HAP-1 (cell line): Measurements from ENCODE around the gene HYOU1.
"Not testable (repeated sequence)": the region's sequence is repeated elsewhere in the genome, so short reads cannot be mapped to it uniquely, and the experiment has no call there.

Source experiments
- DNase-seq, 2 experiments: peaks; one replicate each; pipeline ENCODE4 v3.0.0-alpha.2; 2016 to 2020; ENCODE audit warnings: low spot score in 2 of 2
- H3K27me3 ChIP-seq: fragments of 250-450 bp; sonication (Bioruptor Pico); 2 replicates; pipeline ENCODE4 v1.5.1; 2020; ENCODE audit warnings: low read depth, mild to moderate bottlenecking, moderate library complexity
- H3K36me3 ChIP-seq: fragments of 250-450 bp; sonication (Bioruptor Pico); replicated peaks from 2 replicates; pipeline ENCODE4 v1.5.1; 2020; ENCODE audit warnings: mild to moderate bottlenecking
- H3K4me1 ChIP-seq: fragments of 250-450 bp; sonication (Bioruptor Pico); 2 replicates; pipeline ENCODE4 v1.5.1; 2020; ENCODE audit warnings: mild to moderate bottlenecking
- H3K4me3 ChIP-seq: fragments of 250-450 bp; sonication (Bioruptor Pico); 2 replicates; pipeline ENCODE4 v1.5.1; 2020; ENCODE audit warnings: mild to moderate bottlenecking, moderate library complexity
- H3K9me3 ChIP-seq: fragments of 250-450 bp; sonication (Bioruptor Pico); 2 replicates; pipeline ENCODE4 v1.5.1; 2020; ENCODE audit warnings: mild to moderate bottlenecking, moderate library complexity
- in situ Hi-C: fragments of 300-500 bp; cut with MboI; formaldehyde crosslinking; loops from 3 replicates; pipeline ENCODE4 v1.14.3; 2020; ENCODE audit warnings: low sequenced_read_pairs, inconsistent platforms, mixed read lengths

The HYOU1 gene

GRCh38 chr11:119067371-119068222 is 10.6 kb upstream of the HYOU1 start, which contains the start of gene VPS11:
Gene VPS11 (plus strand): TSS chr11:119067818. CDS start chr11:119067824, 6 bp downstream.
- H3K9me3 ChIP-seq = no peaks in the 10 kb centered on the region
- peak within 1 kb of the TSS; percentile 81 for H3K4me3 ChIP-seq
- in situ Hi-C loops = no loop called here
- H3K27me3 ChIP-seq = no peaks in the 10 kb centered on the region
- peaks cover 9% of the 10 kb centered on the region for H3K36me3 ChIP-seq
- peaks cover 9% of the 10 kb centered on the region for H3K4me1 ChIP-seq
- peak; percentile 95 to 99 for DNase-seq

GRCh38 chr11:119065369-119065768 is 8.4 kb upstream of the HYOU1 start:
- Histone ChIP-seq H3K36me3 (peaks cover 3% of the 10 kb centered on the region), H3K4me3 (no peak overlapping the region), H3K9me3 (no peaks in the 10 kb centered on the region), H3K27me3 (no peaks in the 10 kb centered on the region), H3K4me1 (peaks cover 9% of the 10 kb centered on the region)
- peak in 1 of 2 experiments; percentile 39 for DNase-seq
- in situ Hi-C loops = no loop called here

GRCh38 chr11:119062779-119063178 is 5.8 kb upstream of the HYOU1 start:
- peaks cover 3% of the 10 kb centered on the region; the same call in 1 of the 2 replicates for H3K36me3 ChIP-seq
- in situ Hi-C loops = no loop called here
- no peak overlapping the region for H3K4me3 ChIP-seq
- H3K4me1 ChIP-seq = peaks cover 12% of the 10 kb centered on the region
- no peaks in the 10 kb centered on the region for H3K27me3 ChIP-seq
- DNase-seq = no peak
- H3K9me3 ChIP-seq = no peaks in the 10 kb centered on the region

GRCh38 chr11:119061256-119061655 is 4.3 kb upstream of the HYOU1 start:
- in situ Hi-C loops = no loop called here

GRCh38 chr11:119059128-119059527 is 2.1 kb upstream of the HYOU1 start:
- H3K9me3 ChIP-seq, DNase-seq, in situ Hi-C loops, H3K27me3 ChIP-seq, H3K4me3 ChIP-seq: not testable (repeated sequence)
- Histone ChIP-seq H3K4me1 (peaks cover 14% of the 10 kb centered on the region), H3K36me3 (peaks cover 17% of the 10 kb centered on the region)

More at GRCh38 chr11:119061256-119061655, 4.3 kb upstream of the HYOU1 start:
- H3K9me3 ChIP-seq = no peaks in the 10 kb centered on the region
- H3K27me3 ChIP-seq = no peaks in the 10 kb centered on the region
- H3K36me3 ChIP-seq = peaks cover 3% of the 10 kb centered on the region
- H3K4me1 ChIP-seq = peaks cover 6% of the 10 kb centered on the region
- no peak for DNase-seq
- H3K4me3 ChIP-seq = no peak overlapping the region

GRCh38 chr11:119056421-119056999 is 495 bp downstream of the HYOU1 start:
- Histone ChIP-seq H3K27me3 (no peaks in the 10 kb centered on the region), H3K4me1 (peaks cover 14% of the 10 kb centered on the region), H3K9me3 (no peaks in the 10 kb centered on the region), H3K4me3 (peak overlapping the region; percentile 63), H3K36me3 (peaks cover 42% of the 10 kb centered on the region)
- peak in 1 of 2 experiments; percentile 43 for DNase-seq
- in situ Hi-C loops = no loop called here

- Histone ChIP-seq H3K36me3 (peaks cover 48% of the 10 kb centered on the region), H3K27me3 (no peaks in the 10 kb centered on the region), H3K4me1 (peaks cover 14% of the 10 kb centered on the region), H3K9me3 (no peaks in the 10 kb centered on the region), H3K4me3 (peak overlapping the region; percentile 63)
- in situ Hi-C loops = no loop called here
- DNase-seq = no peak
Observed at GRCh38 chr11:119055901-119056300, 1.1 kb downstream of the HYOU1 start.

- in situ Hi-C loops = no loop called here
- peaks cover 56% of the 10 kb centered on the region for H3K36me3 ChIP-seq
- no peak for DNase-seq
- H3K4me1 ChIP-seq = peaks cover 14% of the 10 kb centered on the region
- H3K27me3 ChIP-seq = no peaks in the 10 kb centered on the region
- no peak overlapping the region for H3K4me3 ChIP-seq
- H3K9me3 ChIP-seq = no peaks in the 10 kb centered on the region
Observed at GRCh38 chr11:119054418-119054817, 2.6 kb downstream of the HYOU1 start.

GRCh38 chr11:119052163-119052814 is 4.7 kb downstream of the HYOU1 start:
- Histone ChIP-seq H3K36me3 (peaks cover 77% of the 10 kb centered on the region), H3K4me1 (peaks cover 10% of the 10 kb centered on the region), H3K27me3 (no peaks in the 10 kb centered on the region), H3K9me3 (no peaks in the 10 kb centered on the region), H3K4me3 (no peak overlapping the region)
- DNase-seq = no peak
- in situ Hi-C loops = no loop called here

- Histone ChIP-seq H3K4me1 (peaks cover 10% of the 10 kb centered on the region), H3K9me3 (no peaks in the 10 kb centered on the region), H3K4me3 (no peak overlapping the region), H3K27me3 (no peaks in the 10 kb centered on the region), H3K36me3 (peaks cover 84% of the 10 kb centered on the region)
- DNase-seq = no peak
- in situ Hi-C loops = no loop called here
Observed at GRCh38 chr11:119051440-119052162, 5.4 kb downstream of the HYOU1 start.

- H3K36me3 ChIP-seq = peaks cover 82% of the 10 kb centered on the region
- no peaks in the 10 kb centered on the region for H3K4me1 ChIP-seq
- no peak overlapping the region for H3K4me3 ChIP-seq
- H3K27me3 ChIP-seq = no peaks in the 10 kb centered on the region
- no peaks in the 10 kb centered on the region for H3K9me3 ChIP-seq
- no peak for DNase-seq
- in situ Hi-C loops = no loop called here
Observed at GRCh38 chr11:119049081-119049480, 7.9 kb downstream of the HYOU1 start.

GRCh38 chr11:119048644-119049043 is 8.4 kb downstream of the HYOU1 start:
- in situ Hi-C loops = no loop called here
- H3K4me1 ChIP-seq = no peaks in the 10 kb centered on the region
- no peak for DNase-seq
- no peak overlapping the region for H3K4me3 ChIP-seq
- no peaks in the 10 kb centered on the region for H3K27me3 ChIP-seq
- H3K9me3 ChIP-seq = no peaks in the 10 kb centered on the region
- peaks cover 78% of the 10 kb centered on the region for H3K36me3 ChIP-seq

- no peak for DNase-seq
- peaks cover 64% of the 10 kb centered on the region for H3K36me3 ChIP-seq
- no peak overlapping the region for H3K4me3 ChIP-seq
- no peaks in the 10 kb centered on the region for H3K4me1 ChIP-seq
- in situ Hi-C loops = no loop called here
- no peaks in the 10 kb centered on the region for H3K27me3 ChIP-seq
- H3K9me3 ChIP-seq = no peaks in the 10 kb centered on the region
Observed at GRCh38 chr11:119047205-119047604, 9.8 kb downstream of the HYOU1 start.
